Gastrocnemius medialis (tissue), 4 donors: ENCODE measurements around the gene PTPRQ. TPM values are rescaled to one million over a fixed set of nuclear protein-coding genes. Genes with fewer than 3 reads are reported as not detected.

ENCODE experiments used
- ATAC-seq, 2 donors: fragments of 150-250 bp; one replicate each; pipeline ENCODE4 v1.9.1; 2016
- DNase-seq, 2 donors: peaks; one replicate each; pipeline ENCODE4 v3.0.0-alpha.2; 2019
- H3K27ac ChIP-seq, 4 donors: fragments of 200-600 bp; sonication (generic); 1 replicate in 1 of 4; 2 replicates in 3 of 4; pipeline ENCODE4 v1.5.1; 2016 to 2018; ENCODE audit warnings: mild to moderate bottlenecking in 2 of 4, moderate library complexity in 1 of 4
- H3K27me3 ChIP-seq, 3 donors: fragments of 200-600 bp; sonication (generic) in 2 of 3; 1 replicate in 1 of 3; 2 replicates in 2 of 3; pipeline versions ENCODE4 v1.5.1 to v1.6.0; 2016 to 2019; ENCODE audit warnings: mild to moderate bottlenecking in 1 of 3, moderate library complexity in 1 of 3
- H3K36me3 ChIP-seq, 2 donors: fragments of 200-600 bp; sonication (generic) in 1 of 2; one replicate each; pipeline ENCODE4 v1.5.1; 2017 to 2018
- H3K4me1 ChIP-seq, 2 donors: fragments of 200-600 bp; sonication (generic) in 1 of 2; one replicate each; pipeline ENCODE4 v1.5.1; 2016 to 2017; ENCODE audit warnings: mild to moderate bottlenecking in 2 of 2
- H3K4me3 ChIP-seq, 4 donors: fragments of 200-600 bp; sonication (generic) in 3 of 4; 1 replicate in 1 of 4; 2 replicates in 3 of 4; pipeline ENCODE4 v1.5.1; 2016 to 2019; ENCODE audit warnings: mild to moderate bottlenecking in 2 of 4
- H3K9me3 ChIP-seq, 3 donors: fragments of 200-600 bp; sonication (generic) in 2 of 3; 1 replicate in 1 of 3; 2 replicates in 2 of 3; pipeline ENCODE4 v1.5.1; 2016 to 2019
- POLR2A ChIP-seq, 2 donors: fragments of 450-650 bp; IDR thresholded peaks; one replicate each; pipeline ENCODE4 v1.6.1; 2017; ENCODE audit warnings: antibody characterized with exemption in 2 of 2, mild to moderate bottlenecking in 2 of 2, moderate library complexity in 2 of 2
- in situ Hi-C, 4 donors: fragments of 200-750 bp; cut with MboI; loops; one replicate each; pipeline versions ENCODE4 v1.15.0 to v1.8.0; 2017; ENCODE audit warnings: low sequenced_read_pairs in 4 of 4
- intact Hi-C: fragments of 100-400 bp; cut with DNase I; formaldehyde crosslinking; loops from one replicate; pipeline ENCODE4 v1.15.1; 2023; ENCODE audit warnings: low total_unique reads
- total RNA-seq, 4 donors: library from RNA; depleted of rRNA; stranded (reverse); fragments of >200 nt; gene quantifications; one replicate each; pipeline versions ENCODE4 v1.1.0 to v1.2.3, GENCODE V29; 2016
- TF ChIP-seq, protein P1 (sequence below), 5 experiments: fragments of 450-650 bp in 3 of 5; fragments of 200-600 bp in 2 of 5; sonication (generic) in 2 of 5; IDR thresholded peaks in 4 of 5; conservative IDR thresholded peaks in 1 of 5; 1 replicate in 4 of 5; 2 replicates in 1 of 5; pipeline ENCODE4 v1.5.1; 2016 to 2019; ENCODE audit warnings: antibody characterized with exemption in 5 of 5, mild to moderate bottlenecking in 3 of 5, moderate library complexity in 3 of 5

The PTPRQ gene
- total RNA-seq, 4 donors from 2014 or later, result 0.02 to 0.91 (median 0.46) TPM; not detected in 1

DNA sequence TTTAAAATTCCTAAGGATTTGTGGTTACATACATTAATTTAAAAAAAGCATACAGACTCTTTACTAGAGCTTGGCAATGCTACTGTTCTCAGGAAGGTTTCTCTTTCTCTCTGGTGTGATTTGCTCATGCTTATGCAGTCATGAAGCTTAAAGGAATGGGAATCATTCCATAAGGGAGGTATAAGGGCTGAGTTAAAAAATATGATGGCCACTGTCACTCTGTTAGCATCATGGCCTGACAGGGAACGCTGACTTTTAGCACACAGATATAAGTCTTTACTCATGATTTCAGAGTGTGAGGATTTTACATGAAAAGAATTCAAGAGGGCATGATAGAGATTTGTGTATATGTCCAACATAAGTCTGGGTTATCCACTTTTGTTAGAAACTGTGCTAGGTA is 276.5 kb downstream of the PTPRQ start:
- H3K27me3 ChIP-seq, result peaks cover 0 to 5% (median 4%) of the 10 kb centered on the region in 3 donors
- ATAC-seq (no peak), DNase-seq (no peak)
- in situ Hi-C loops, result no loop called here
- H3K27ac ChIP-seq, result no peak overlapping the region
- H3K9me3 ChIP-seq, result no peaks in the 10 kb centered on the region
- no peak for TF ChIP-seq POLR2A (IDR thresholded peaks at IDR 0.05)
- TF ChIP-seq, protein P1, sequence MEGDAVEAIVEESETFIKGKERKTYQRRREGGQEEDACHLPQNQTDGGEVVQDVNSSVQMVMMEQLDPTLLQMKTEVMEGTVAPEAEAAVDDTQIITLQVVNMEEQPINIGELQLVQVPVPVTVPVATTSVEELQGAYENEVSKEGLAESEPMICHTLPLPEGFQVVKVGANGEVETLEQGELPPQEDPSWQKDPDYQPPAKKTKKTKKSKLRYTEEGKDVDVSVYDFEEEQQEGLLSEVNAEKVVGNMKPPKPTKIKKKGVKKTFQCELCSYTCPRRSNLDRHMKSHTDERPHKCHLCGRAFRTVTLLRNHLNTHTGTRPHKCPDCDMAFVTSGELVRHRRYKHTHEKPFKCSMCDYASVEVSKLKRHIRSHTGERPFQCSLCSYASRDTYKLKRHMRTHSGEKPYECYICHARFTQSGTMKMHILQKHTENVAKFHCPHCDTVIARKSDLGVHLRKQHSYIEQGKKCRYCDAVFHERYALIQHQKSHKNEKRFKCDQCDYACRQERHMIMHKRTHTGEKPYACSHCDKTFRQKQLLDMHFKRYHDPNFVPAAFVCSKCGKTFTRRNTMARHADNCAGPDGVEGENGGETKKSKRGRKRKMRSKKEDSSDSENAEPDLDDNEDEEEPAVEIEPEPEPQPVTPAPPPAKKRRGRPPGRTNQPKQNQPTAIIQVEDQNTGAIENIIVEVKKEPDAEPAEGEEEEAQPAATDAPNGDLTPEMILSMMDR (IDR thresholded peaks at IDR 0.05 in 4 of 5, conservative IDR thresholded peaks at IDR 0.05 in 1 of 5), result no peak
- H3K4me1 ChIP-seq, result no peaks in the 10 kb centered on the region
- intact Hi-C loops, result no loop called here
- H3K4me3 ChIP-seq, result no peak overlapping the region
- H3K36me3 ChIP-seq, result no peaks in the 10 kb centered on the region

DNA sequence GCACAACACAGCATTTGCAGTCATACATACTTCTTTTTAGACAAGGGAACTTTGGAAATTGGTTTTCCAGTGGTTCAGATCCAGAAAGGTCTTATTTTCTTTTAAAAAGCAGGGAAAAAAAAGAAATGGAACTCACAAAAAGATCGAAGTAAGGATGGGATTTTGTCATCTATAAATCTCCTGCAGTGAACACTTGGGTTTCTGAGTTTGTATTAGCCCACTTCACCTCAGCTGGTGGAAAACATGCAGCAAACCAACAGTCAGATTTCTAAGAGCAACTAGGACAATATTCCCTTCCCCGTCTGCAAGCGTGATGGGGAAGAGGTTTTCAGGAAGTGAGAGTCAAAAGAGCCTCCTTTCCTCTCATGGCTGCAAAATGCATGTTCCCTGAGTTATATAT is 277.3 kb downstream of the PTPRQ start:
- no peak overlapping the region for H3K27ac ChIP-seq
- in situ Hi-C loops, result no loop called here
- H3K4me1 ChIP-seq, result no peaks in the 10 kb centered on the region
- ATAC-seq (no peak), DNase-seq (no peak)
- no peak overlapping the region for H3K4me3 ChIP-seq
- no peak for TF ChIP-seq POLR2A (IDR thresholded peaks at IDR 0.05)
- TF ChIP-seq, protein P1 (IDR thresholded peaks at IDR 0.05 in 4 of 5, conservative IDR thresholded peaks at IDR 0.05 in 1 of 5), result no peak
- intact Hi-C loops, result no loop called here
- peaks cover 0 to 5% (median 0%) of the 10 kb centered on the region in 3 donors for H3K27me3 ChIP-seq
- no peaks in the 10 kb centered on the region for H3K36me3 ChIP-seq
- H3K9me3 ChIP-seq, result no peaks in the 10 kb centered on the region
